Tibial nerve (tissue), 3 donors: ENCODE results near the gene CHSY1.

Experiments used
- CTCF ChIP-seq, 5 experiments: fragments of 200-600 bp in 3 of 5; fragments of 450-650 bp in 2 of 5; sonication (generic) in 3 of 5; IDR thresholded peaks; one replicate each; pipeline ENCODE4 v1.5.1; 2016 to 2019; ENCODE audit warnings: antibody characterized with exemption in 5 of 5, mild to moderate bottlenecking in 3 of 5, moderate library complexity in 2 of 5
- POLR2A ChIP-seq, 2 donors: fragments of 450-650 bp; IDR thresholded peaks; one replicate each; pipeline ENCODE4 v1.6.1; 2017; ENCODE audit warnings: antibody characterized with exemption in 2 of 2, mild to moderate bottlenecking in 2 of 2, moderate library complexity in 2 of 2

DNA sequence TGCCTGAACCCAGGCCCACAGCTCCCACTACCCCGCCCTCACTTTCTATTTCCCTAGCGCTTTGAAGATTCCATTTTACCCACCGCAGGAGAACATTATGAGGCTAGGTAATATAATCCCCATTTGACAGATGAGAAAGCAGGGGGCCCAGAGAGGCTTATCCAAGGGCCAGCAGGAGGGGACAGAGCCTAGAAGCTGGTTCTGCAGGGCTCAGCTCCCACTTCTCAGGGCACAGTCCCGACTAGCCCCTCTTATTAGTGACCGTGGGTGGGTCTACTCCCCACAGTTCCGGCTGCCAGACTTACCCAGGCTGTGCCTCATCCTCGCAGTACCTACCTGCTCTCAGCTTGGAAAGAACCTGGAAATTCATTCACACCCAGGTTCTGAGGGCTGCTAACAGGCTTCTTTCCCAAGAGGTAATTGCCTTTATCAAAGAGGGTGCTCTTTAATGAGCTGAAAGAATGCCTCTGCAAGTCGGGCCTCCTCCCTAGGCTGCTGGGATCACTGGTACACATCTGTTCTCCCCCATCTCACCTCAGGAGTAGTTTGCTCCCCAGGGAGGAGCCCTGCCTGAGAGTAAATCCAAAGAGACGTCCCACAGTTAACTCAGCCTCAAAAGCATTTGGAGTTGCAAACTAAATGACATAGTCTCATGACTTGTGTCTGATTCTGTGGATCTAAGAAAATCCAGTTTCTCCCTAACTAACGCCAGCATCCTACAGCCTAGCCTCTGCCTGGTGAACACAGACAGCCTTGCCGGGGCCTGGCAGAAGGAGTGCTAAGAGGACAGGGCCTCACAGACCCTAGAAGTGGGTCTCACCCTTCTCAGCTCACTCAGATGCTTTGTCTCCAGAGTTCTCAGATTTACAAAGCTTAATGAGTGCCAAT, 125.0 kb downstream of the CHSY1 start:
- no peak for TF ChIP-seq CTCF (IDR thresholded peaks at IDR 0.05)
- no peak for TF ChIP-seq POLR2A (IDR thresholded peaks at IDR 0.05)
